Natural killer cell treated with Interleukin-12 subunit alpha and Interleukin-12 subunit beta and Interleukin-15 and Interleukin-18, amount 100 ng/mL, for 72 hours (primary cell): ENCODE measurements around the gene ACTG1. TPM values are rescaled to one million over a fixed set of nuclear protein-coding genes. Genes with fewer than 3 reads are reported as not detected.
A peak's percentile ranks its signal among the peaks of the same experiment; 100 is the strongest.

ENCODE experiments used
- ATAC-seq, 2 donors: fragments of 150-1000 bp; cut with Tn5 transposase in 1 of 2; sonication (Bioruptor Pico), chemical (Tn5 transposase) in 1 of 2; 2 replicates each; pipeline ENCODE4 v1.10.0; 2021
- DNase-seq: peaks from one replicate; pipeline ENCODE4 v3.0.0; 2022; ENCODE audit warnings: low spot score
- H3K27ac Mint-ChIP-seq, 2 donors: 1 replicate in 1 of 2; 2 replicates in 1 of 2; pipeline ENCODE4 v1.8.0; 2022; ENCODE audit warnings: mixed read lengths in 2 of 2, mild to moderate bottlenecking in 1 of 2, moderate library complexity in 1 of 2
- H3K27me3 Mint-ChIP-seq, 2 donors: 1 replicate in 1 of 2; 2 replicates in 1 of 2; pipeline ENCODE4 v1.8.0; 2022; ENCODE audit warnings: mixed read lengths in 2 of 2
- H3K36me3 Mint-ChIP-seq: one replicate; pipeline ENCODE4 v1.8.0; 2022; ENCODE audit warnings: mixed read lengths
- H3K4me1 Mint-ChIP-seq, 2 donors: 1 replicate in 1 of 2; 2 replicates in 1 of 2; pipeline ENCODE4 v1.8.0; 2022; ENCODE audit warnings: low read depth in 2 of 2, mixed read lengths in 2 of 2, mild to moderate bottlenecking in 1 of 2
- H3K4me3 Mint-ChIP-seq: one replicate; pipeline ENCODE4 v1.8.0; 2022; ENCODE audit warnings: mixed read lengths
- H3K9me3 Mint-ChIP-seq: 2 replicates; pipeline ENCODE4 v1.8.0; 2022; ENCODE audit warnings: mixed read lengths
- total RNA-seq, 2 donors: library from RNA; stranded (reverse); gene quantifications; one replicate each; pipeline ENCODE4 v1.2.3, GENCODE V29; 2022

The ACTG1 gene
- total RNA-seq: 1,000 to 10,000 TPM; 4,962 to 5,145 TPM

GRCh38 chr17:81512562-81513371 lies at the start of gene ACTG1:
TSS of gene ACTG1 (minus strand) at chr17:81512799. CDS start at chr17:81512354, 445 bp downstream.
- no peaks in the 10 kb centered on the region for H3K27me3 Mint-ChIP-seq
- no peaks in the 10 kb centered on the region for H3K9me3 Mint-ChIP-seq
- H3K4me1 Mint-ChIP-seq: peaks cover 32 to 43% of the 10 kb centered on the region in 2 donors
- H3K4me3 Mint-ChIP-seq: peak within 1 kb of the TSS; percentile 97
- DNase-seq (peak; percentile 94), ATAC-seq (peak; percentile 79 to 87)
- peaks cover 30% of the 10 kb centered on the region for H3K36me3 Mint-ChIP-seq
- H3K27ac Mint-ChIP-seq: peak within 1 kb of the TSS; percentile 91 to 96

DNA sequence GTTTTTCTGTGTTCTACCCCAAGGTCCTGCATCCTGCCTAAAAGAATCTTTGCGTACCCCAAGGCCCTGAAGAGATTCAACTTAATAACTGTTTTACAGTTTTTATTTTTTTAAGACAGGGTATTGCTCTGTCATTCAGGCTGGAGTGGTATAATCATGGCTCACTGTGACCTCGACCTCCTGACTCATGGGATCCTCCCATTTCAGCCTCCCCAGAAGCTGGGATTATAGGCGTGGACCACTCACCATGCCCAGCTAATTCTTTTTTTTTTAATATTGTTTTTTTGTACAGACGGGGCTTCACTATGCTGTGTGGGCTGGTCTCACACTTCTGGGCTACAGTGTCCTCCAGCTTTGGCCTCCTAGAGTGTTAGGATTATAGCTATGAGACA lies 48.9 kb upstream of the ACTG1 start:
- DNase-seq: no peak
- no peaks in the 10 kb centered on the region for H3K27me3 Mint-ChIP-seq
- no peak overlapping the region for H3K4me3 Mint-ChIP-seq
- no peak overlapping the region for H3K27ac Mint-ChIP-seq
- H3K4me1 Mint-ChIP-seq: no peaks in the 10 kb centered on the region
- H3K9me3 Mint-ChIP-seq: no peaks in the 10 kb centered on the region
- H3K36me3 Mint-ChIP-seq: no peaks in the 10 kb centered on the region
- no peak for ATAC-seq

DNA sequence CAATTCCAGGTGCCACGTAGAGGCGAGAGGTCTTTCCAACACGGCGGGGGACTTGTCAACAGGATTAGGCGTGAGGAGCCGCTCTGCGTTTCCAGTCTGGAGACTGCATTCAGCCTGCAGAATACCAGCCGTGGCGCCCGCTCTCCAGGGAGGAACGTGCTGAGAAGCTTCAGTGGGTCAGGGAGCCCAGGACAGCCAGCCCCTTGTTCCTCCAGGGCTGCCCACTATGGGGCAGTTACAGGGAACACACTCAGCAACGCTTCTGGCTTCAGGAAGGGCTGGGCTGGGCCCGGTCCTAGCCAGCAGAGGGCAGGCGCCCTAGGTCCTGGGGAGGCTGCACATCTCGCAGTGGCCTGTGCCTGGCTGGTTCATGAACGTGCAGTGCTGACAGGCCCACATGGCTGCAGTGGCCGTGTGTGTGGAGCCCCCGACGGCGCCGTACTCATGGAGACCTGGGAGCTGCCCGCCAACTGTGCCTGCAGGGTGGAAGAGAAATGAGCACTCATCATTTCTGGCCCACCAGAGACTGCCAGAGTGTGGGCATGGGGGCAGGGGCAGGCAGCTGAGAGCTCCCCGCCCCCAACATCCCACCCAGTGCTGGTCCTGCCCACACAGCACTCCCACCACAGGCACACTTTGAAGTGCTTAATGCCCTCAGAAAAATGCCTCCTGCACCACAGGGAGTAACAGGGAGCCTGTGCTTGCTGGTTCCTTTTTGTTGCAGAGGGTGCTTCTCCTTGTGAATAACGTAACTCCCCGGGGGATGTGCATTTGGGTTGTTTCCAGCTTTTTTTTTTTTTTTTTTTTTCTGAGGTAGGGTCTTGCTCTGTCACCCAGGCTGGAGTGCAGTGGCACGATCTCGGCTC lies 46.6 kb upstream of the ACTG1 start:
- no peak for DNase-seq
- Mint-ChIP-seq H3K9me3 (no peaks in the 10 kb centered on the region), H3K27me3 (no peaks in the 10 kb centered on the region), H3K4me3 (no peak overlapping the region), H3K36me3 (no peaks in the 10 kb centered on the region), H3K4me1 (peaks cover 2 to 3% of the 10 kb centered on the region in 2 donors), H3K27ac (no peak overlapping the region)
- ATAC-seq: no peak

DNA sequence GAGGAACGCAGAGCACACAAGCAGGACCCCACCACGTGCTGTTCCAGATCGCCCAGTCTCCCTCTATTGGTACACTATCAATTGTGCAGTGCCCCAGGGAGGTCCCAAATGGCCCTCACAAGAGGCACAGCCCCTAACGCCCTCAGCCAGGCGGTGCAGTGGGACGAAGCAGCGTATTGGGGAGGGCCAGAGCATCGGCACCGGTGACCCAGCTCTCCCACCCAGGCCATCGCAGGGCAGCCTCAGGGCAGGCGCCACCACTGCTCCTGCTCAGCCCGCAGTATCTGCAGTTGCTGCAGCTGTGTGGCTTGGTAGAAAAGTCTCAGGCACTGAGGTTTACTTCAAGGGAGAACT lies 45.5 kb upstream of the ACTG1 start:
- no peak for DNase-seq
- no peaks in the 10 kb centered on the region for H3K36me3 Mint-ChIP-seq
- peaks cover 13 to 14% of the 10 kb centered on the region in 2 donors for H3K4me1 Mint-ChIP-seq
- H3K4me3 Mint-ChIP-seq: no peak overlapping the region
- H3K27ac Mint-ChIP-seq: no peak overlapping the region
- H3K27me3 Mint-ChIP-seq: no peaks in the 10 kb centered on the region
- no peak for ATAC-seq
- no peaks in the 10 kb centered on the region for H3K9me3 Mint-ChIP-seq

- H3K9me3 Mint-ChIP-seq: no peaks in the 10 kb centered on the region
- no peak for DNase-seq
- no peak overlapping the region for H3K27ac Mint-ChIP-seq
- no peak overlapping the region for H3K4me3 Mint-ChIP-seq
- H3K36me3 Mint-ChIP-seq: no peaks in the 10 kb centered on the region
- H3K4me1 Mint-ChIP-seq: peaks cover 15 to 17% of the 10 kb centered on the region in 2 donors
- no peaks in the 10 kb centered on the region for H3K27me3 Mint-ChIP-seq
- ATAC-seq: no peak
These were observed 44.9 kb upstream of the ACTG1 start for GRCh38 chr17:81557276-81558114.

- Mint-ChIP-seq H3K27me3 (no peaks in the 10 kb centered on the region), H3K36me3 (no peaks in the 10 kb centered on the region), H3K27ac (no peak overlapping the region), H3K4me3 (no peak overlapping the region), H3K4me1 (peaks cover 15 to 17% of the 10 kb centered on the region in 2 donors), H3K9me3 (no peaks in the 10 kb centered on the region)
- DNase-seq: no peak
- ATAC-seq: no peak
These were observed 44.3 kb upstream of the ACTG1 start for GRCh38 chr17:81556863-81557262.

DNA sequence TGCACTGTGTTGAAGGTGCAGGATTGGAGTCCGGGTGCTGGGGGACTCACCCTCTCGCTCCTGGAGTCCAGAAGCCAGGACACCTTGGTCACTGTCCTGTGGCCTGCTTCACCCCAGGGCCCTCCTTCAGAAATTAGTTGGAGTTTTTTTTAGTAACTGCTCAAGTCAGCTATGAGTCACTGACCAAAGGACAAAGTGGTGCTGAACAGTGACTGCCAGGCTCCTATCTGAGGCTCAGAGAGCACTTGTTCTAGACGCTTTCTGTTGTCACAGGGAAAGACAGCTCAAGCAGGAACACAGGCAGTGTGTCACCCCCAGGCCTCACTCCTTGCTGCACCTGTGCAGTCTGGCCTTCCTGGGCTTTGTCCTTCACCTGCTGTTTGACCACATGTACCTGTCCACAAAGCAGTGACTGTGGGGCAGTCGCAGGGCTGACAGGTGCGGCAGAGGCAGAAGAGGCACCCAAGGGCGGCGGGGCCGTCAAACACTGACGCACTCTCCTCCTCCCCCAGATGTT lies 43.6 kb upstream of the ACTG1 start:
- H3K4me1 Mint-ChIP-seq: peaks cover 15 to 19% of the 10 kb centered on the region in 2 donors
- H3K4me3 Mint-ChIP-seq: no peak overlapping the region
- no peaks in the 10 kb centered on the region for H3K9me3 Mint-ChIP-seq
- ATAC-seq (no peak), DNase-seq (no peak)
- no peaks in the 10 kb centered on the region for H3K27me3 Mint-ChIP-seq
- H3K27ac Mint-ChIP-seq: no peak overlapping the region
- no peaks in the 10 kb centered on the region for H3K36me3 Mint-ChIP-seq

GRCh38 chr17:81553616-81554181 lies 41.1 kb upstream of the ACTG1 start:
- ATAC-seq: no peak
- Mint-ChIP-seq H3K27me3 (no peaks in the 10 kb centered on the region), H3K4me1 (peaks cover 25 to 29% of the 10 kb centered on the region in 2 donors), H3K9me3 (no peaks in the 10 kb centered on the region), H3K36me3 (no peaks in the 10 kb centered on the region), H3K4me3 (peak overlapping the region; percentile 91), H3K27ac (peak overlapping the region; percentile 83 to 90)
- peak; percentile 44 for DNase-seq

DNA sequence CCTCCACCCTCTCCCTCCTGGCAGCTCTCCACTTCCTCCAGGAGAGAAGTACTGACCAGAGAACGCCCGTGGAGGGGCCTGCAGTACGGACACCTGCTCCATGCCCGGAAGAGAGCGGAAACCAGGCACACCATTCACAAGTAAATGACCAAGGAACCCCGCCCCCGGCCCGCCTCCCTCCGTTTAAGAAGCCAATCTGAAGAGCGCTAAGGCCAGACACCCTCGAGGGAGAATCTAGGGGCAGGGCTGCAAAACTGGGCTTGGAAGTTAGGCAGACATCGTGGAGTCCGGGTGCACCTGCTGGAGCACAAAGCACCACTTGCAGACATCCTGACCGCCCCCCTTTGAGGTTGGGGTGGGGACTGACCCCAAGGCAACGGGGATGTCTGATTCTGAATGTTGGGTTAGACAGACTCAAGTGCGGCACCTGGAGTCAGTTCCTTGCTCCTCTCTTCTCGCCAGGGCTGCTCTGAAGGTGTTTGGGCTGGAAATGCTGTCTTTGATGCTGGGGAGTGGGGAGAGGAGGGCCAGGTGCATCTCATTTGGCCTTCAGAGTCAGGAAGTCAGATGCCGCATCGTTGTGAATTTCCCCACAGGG lies 40.5 kb upstream of the ACTG1 start:
- Mint-ChIP-seq H3K4me1 (peaks cover 25 to 29% of the 10 kb centered on the region in 2 donors), H3K4me3 (peak overlapping the region; percentile 91), H3K9me3 (no peaks in the 10 kb centered on the region), H3K27ac (peak overlapping the region; percentile 83 to 90), H3K27me3 (no peaks in the 10 kb centered on the region), H3K36me3 (no peaks in the 10 kb centered on the region)
- ATAC-seq: peak; percentile 78 to 83
- peak; percentile 75 for DNase-seq

DNA sequence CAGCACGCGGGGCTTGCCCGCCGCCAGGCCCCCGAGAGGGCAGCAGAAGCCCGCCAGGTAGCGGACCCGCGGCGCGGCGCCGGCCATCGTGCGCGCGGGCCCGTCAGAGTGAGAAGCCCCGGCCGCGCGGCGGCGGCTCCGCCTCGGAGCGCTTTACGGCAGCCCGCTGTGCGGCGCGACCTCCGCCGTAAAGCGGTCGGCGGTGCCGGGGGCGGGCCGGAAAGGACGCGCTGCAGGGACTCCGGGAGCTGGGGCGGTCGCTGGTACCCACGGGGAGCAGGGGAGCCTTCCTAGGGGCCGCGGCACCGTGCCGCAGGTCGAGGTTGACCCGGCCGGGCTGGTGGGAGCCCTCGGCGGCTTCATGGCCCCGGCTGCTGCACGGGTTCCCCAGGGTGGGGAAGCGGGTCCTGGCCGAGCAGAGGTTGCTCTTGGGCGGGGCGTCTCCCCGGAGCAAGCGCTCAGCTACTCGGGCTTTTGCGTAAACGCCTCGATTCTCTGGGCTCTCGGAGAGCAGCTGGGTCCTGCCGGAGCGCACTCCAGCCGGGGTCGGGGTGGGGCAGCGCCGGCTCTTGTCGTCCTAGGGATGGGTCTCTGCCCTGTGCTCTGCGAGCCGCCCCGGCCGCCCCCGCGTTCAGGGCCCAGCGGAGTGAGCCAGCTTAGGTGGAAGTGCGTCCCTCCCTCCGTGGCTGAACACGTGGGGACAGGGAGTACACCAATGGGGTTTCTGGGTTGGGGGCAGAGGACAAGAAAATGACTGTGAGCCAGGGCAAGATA lies 39.8 kb upstream of the ACTG1 start, which contains the start of gene FAAP100:
Gene FAAP100, minus strand, starts transcription at position 110 of the 774 bp plus-strand sequence. Its CDS starts 23 bp downstream, at position 87.
- H3K27ac Mint-ChIP-seq: peak within 1 kb of the TSS; percentile 83 to 90
- ATAC-seq (peak; percentile 82 to 86), DNase-seq (peak; percentile 91)
- no peaks in the 10 kb centered on the region for H3K27me3 Mint-ChIP-seq
- H3K4me1 Mint-ChIP-seq: peaks cover 25 to 29% of the 10 kb centered on the region in 2 donors
- no peaks in the 10 kb centered on the region for H3K36me3 Mint-ChIP-seq
- H3K9me3 Mint-ChIP-seq: no peaks in the 10 kb centered on the region
- peak within 1 kb of the TSS; percentile 91 for H3K4me3 Mint-ChIP-seq

GRCh38 chr17:81551458-81552243 lies 39.1 kb upstream of the ACTG1 start:
- peak overlapping the region; percentile 89 for H3K4me3 Mint-ChIP-seq
- H3K9me3 Mint-ChIP-seq: no peaks in the 10 kb centered on the region
- ATAC-seq (peak in 1 of 2 donors; percentile 60), DNase-seq (peak; percentile 58)
- H3K27ac Mint-ChIP-seq: peak overlapping the region in 1 of 2 donors; percentile 16
- peaks cover 25 to 29% of the 10 kb centered on the region in 2 donors for H3K4me1 Mint-ChIP-seq
- H3K27me3 Mint-ChIP-seq: no peaks in the 10 kb centered on the region
- no peaks in the 10 kb centered on the region for H3K36me3 Mint-ChIP-seq
